AG09319 (cell line): ENCODE data around the gene METAP1.
"Not testable (repeated sequence)": the region's sequence is repeated elsewhere in the genome, so short reads cannot be mapped to it uniquely, and the experiment has no call there.

ENCODE experiments used
- DNase-seq: peaks from one replicate; pipeline ENCODE4 v3.0.0-alpha.2; 2010; ENCODE audit warnings: low read depth; ENCODE audit errors: extremely low read depth
- TF ChIP-seq, protein P1 (sequence below): IDR thresholded peaks from 2 replicates; pipeline ENCODE4 v1.5.1; 2011; ENCODE audit warnings: low read depth, mild to moderate bottlenecking, inconsistent platforms, low read length, moderate library complexity

Gene METAP1

GRCh38 chr4:99074816-99075215, 79.3 kb downstream of the METAP1 start:
- no peak for DNase-seq
- TF ChIP-seq, protein P1, sequence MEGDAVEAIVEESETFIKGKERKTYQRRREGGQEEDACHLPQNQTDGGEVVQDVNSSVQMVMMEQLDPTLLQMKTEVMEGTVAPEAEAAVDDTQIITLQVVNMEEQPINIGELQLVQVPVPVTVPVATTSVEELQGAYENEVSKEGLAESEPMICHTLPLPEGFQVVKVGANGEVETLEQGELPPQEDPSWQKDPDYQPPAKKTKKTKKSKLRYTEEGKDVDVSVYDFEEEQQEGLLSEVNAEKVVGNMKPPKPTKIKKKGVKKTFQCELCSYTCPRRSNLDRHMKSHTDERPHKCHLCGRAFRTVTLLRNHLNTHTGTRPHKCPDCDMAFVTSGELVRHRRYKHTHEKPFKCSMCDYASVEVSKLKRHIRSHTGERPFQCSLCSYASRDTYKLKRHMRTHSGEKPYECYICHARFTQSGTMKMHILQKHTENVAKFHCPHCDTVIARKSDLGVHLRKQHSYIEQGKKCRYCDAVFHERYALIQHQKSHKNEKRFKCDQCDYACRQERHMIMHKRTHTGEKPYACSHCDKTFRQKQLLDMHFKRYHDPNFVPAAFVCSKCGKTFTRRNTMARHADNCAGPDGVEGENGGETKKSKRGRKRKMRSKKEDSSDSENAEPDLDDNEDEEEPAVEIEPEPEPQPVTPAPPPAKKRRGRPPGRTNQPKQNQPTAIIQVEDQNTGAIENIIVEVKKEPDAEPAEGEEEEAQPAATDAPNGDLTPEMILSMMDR, result no peak

DNA sequence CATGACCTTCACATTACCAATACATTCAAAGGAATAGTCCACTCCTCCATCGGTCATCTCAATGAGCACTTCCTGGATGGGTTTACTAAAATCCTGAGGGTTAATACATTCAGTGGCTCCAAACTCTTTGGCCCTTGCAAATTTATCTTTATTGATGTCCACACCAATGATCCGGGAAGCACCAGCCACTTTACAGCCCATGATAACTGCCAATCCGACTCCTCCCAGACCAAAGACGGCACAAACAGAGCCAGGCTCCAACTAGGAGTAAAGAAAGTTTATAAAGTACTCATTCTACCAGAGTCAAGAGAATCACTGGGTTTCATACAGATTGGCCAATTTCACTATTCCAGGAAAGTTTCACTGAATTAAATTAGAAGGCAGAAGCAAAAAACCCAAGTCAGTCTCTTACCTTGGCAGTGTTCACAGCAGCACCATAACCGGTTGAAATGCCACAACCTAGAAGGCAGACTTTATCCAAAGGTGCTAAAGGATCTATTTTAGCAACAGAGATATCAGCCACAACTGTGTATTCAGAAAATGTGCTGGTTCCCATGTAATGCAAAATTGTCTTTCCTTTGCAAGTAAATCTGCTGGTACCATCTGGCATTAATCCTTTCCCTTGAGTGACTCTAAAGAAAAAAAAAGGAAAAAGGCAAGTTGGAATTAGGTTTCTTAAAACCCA, 80.9 kb downstream of the METAP1 start:
- TF ChIP-seq, protein P1, result no peak

DNA sequence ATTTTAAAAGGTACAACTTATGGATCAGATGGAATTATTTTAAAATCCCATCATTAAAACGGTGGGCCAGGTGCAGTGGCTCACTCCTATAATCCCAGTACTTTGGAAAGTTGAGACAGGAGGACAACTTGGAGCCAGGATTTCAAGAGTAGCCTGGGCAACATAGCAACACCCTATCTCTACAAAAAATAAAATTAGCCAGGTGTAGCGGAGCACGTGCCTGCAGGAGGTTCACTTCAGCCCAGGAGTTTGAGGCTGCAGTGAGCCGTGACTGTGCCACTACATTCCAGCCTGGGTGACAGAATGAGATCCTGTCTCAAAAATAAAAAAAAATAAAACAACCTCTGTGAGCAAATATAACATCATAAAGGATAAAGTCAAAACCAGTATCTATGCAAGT, 81.7 kb downstream of the METAP1 start:
- DNase-seq, result no peak
- TF ChIP-seq, protein P1, result no peak

More for the DNA sequence above, 80.9 kb downstream of the METAP1 start:
- no peak for DNase-seq

GRCh38 chr4:99078336-99078735, 82.8 kb downstream of the METAP1 start:
- TF ChIP-seq, protein P1, result no peak
- no peak for DNase-seq

DNA sequence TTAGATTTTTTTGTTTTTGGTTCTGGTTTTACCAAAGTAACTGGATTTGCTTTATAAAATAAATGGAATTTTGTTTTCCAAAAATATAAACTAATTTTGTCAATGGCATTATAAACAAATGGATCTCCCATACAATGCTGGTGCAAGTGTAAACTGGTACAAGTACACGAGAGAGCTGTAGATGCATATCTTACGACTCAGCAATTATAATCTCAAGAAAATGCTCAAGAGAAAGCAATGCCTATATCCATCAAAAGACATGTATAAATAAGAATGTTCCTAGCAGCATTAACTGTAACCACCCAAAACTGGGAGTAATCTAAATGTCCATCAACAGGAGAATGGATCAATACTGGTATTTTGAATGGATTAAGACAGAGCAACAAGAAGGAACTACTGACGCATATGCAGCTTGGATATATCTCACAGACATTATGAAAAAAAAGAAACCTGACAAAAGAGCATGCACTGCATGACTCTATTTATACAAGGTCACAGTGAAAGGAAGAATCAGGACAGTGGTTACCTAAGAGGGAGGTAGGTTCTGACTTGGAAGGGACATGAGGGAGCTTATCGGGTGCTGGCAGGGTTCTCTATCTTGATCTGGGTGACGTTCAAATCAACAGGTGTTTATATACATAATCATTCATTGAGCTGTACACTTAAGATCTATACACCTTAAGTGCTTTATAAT, 83.6 kb downstream of the METAP1 start:
- TF ChIP-seq, protein P1, result no peak
- DNase-seq, result no peak

GRCh38 chr4:99079625-99080295, 84.2 kb downstream of the METAP1 start:
- TF ChIP-seq, protein P1, result no peak
- DNase-seq, result no peak

DNA sequence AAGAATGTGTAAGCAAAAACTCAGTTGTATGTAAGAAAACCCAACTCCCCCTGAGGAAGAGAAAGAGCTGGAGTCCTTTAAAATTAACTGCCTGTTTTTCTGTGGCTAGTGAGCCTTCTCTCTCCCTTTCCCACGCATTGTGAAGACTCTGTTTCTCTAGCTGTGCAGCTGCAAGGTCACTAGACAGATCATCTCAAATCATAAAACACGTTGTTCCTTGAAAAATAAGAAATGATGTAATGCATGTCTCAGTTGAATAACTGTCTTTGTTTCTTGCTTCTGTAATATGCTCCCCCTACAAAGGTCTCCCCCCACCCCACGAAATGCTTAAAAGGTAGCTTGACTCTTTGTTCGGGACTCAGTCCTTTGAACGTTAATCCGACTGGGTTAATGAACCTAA, 85.3 kb downstream of the METAP1 start:
- DNase-seq, result not testable (repeated sequence)
